Measurements from ENCODE around the gene ANKMY2.
"Not testable (repeated sequence)": the region's sequence is repeated elsewhere in the genome, so short reads cannot be mapped to it uniquely, and the experiment has no call there.

Gene ANKMY2

DNA sequence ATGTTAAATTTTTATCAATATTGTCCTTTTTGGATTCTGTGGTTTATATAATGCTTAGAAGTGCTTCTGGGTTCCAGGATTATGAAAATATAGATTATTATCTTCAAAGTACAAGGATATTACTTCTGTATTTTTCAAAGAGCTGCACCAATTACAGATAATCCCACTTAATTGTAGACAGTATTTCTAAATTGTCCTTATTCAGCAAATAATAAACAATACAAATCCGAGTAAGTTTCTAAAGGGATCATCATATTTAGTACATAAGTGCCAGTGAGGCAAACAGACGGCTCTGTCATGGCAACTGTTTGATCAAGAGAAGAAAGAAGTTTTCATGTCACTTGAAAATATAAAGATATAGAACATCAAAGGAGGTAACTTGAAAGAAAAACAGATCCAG lies 19.2 kb downstream of the ANKMY2 start:
- DNase-seq (ENCODE audit: low read depth), result no peak

DNA sequence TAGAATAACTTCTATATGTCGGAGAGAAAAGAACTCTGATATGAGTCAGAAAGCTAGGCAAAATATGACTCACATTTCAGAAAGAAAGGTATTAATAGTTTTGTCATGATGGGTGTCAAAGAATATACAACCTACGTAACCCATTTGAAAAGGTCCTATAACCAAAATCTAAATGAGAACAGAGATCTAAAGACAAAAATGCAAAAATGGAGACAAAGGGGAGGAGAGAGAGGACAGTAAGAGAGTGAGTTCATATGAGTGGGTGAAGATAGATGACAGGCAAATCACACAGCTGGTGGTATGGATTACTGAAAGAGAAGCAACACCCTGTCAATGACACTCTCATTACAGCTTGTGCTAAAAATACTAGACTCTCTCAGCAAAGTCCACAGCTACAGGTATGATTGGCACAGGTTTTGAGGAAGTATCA lies 25.6 kb downstream of the ANKMY2 start:
- DNase-seq (ENCODE audit: low read depth), result no peak

DNA sequence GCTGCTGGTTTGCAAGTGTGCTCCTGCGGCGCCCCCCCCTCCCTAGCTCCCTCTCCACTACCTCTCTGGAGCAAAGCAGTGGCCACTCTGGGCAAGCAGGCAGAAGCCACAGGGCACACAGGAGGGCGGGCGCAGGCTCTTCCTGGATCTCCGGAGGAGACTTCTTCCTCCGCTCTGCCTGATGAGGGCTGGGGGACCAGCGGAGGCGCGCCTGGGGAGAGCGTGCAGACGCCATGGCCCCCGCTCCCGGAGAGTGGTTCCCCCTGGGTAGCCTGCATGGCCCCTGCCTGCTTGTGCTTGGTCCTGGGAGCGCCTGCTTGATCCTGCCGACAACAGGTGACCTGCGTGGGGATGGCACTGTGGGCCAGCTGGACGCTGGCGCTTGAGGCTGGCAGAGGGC lies 29.0 kb downstream of the ANKMY2 start:
- no peak for DNase-seq (ENCODE audit: low read depth)

DNA sequence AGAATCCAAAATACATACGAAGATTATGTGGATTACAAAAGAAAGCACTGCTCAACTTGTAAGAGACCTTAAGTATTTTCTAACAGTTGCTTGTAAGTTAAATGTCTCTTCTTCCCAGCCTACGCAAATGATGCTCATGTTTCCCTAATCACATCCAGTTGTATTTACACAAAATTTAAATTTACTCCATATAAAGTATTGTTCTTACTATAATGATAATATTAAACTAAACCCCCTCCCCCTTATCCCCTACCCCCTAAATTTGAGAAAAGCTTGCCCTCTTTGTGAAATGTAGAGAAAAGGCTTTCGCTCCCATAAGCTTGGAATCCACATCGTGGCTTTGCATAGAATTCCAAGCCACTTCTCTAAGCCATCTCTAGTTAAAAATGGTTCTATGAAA lies 29.4 kb downstream of the ANKMY2 start:
- no peak for DNase-seq (ENCODE audit: low read depth)

DNA sequence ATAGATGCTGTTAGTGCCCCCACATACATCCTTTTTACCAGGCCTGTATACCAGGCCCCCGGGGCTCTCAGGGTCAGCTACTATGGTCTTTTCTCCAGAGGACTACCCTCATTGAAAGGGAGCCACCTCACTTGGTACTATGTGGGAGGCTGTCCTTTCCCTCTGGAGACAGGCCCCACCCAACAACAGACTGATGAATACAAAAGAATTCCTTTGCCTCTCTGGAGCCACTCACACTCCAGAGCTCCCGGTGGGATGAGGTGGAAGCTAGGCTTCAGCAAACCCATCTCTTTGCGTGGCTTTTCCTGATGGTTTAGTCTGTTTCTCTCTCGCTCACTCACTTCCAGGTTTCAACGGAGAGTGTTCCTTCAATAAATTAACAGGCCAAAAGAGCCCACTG lies 30.3 kb downstream of the ANKMY2 start:
- DNase-seq (ENCODE audit: low read depth), result no peak

DNA sequence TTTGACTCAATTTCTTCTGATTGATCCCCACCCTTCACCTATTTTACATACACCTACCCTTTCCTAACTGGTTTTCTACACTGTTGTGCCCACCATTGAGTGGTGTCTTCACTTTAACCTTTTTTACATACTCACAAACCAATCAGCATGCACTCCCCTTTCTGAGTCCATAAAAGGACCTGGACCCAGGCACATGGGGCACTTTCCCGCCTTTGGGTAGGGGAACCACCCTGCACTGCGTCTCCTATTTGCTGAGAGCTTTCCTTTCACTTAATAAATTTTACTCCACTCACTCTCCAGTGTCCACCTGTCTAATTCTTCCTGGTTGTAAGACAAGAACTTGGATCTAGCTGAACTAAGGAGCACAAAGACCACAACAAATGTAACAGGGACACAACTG lies 33.8 kb downstream of the ANKMY2 start:
- no peak for DNase-seq (ENCODE audit: low read depth)

DNA sequence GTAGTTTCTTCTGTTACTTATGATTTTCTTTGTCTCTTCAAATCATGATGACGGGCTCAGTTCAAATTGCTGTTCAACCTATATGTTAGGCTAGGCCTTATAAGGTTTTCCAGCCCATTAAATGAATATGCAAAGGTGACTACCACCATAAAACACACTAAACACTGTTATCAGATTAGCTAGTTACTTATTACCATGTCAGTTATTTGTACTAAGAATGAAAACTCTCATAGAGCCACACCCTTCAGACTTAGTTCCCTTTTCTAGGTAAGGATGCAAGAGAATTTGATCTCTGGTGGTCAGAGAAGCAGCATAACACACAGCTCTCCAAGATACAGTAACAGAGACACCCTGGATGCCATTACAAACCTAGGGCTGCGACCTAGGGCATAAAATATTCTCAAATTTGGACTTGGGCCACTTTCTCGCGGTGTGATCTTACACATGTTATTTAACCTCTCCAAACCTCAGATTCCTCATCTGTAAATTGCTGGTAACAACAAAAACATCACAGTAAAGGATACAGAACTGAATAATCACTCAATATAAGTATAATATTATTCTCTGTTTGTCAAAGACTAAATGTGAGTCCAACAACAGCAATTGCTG lies 35.6 kb downstream of the ANKMY2 start:
- DNase-seq (ENCODE audit: low read depth), result no peak

DNA sequence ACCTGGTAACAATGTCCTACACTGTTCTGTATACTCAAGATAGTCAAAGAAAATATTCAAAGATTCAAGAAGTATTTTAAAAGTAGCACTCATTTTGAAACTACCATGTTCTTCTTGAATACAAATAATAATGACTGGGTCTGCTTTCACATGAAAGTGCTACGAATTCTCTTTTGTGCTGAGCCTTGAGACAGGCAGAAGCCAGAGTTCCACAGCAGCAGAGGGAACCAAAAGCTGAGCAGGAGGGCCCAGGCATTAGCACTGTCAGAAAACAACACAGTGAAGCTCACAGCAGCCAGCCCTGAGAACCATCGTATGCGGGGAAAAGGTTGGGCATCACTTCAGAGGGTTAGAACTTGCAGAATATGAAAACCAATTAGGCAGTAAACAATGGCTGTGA lies 38.9 kb downstream of the ANKMY2 start:
- DNase-seq (ENCODE audit: low read depth), result no peak

DNA sequence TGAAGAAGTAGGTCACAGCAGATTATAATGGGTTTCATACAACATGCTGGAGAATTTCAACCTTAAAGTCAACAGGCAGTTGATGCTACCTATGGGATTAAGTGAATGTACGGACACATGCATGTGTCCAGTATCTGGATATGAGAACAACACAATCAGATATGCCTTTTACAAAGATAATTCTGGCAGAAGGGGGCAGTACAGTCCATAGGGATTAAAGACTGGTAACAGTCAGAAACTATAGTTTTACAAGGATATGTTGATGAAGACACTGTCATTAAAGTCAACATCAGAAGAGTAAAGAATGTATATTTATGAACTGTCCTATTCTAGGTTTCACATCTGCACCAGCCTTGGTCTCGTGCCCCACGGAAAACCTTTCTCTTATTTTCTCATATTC lies 41.5 kb downstream of the ANKMY2 start:
- no peak for DNase-seq (ENCODE audit: low read depth)

DNA sequence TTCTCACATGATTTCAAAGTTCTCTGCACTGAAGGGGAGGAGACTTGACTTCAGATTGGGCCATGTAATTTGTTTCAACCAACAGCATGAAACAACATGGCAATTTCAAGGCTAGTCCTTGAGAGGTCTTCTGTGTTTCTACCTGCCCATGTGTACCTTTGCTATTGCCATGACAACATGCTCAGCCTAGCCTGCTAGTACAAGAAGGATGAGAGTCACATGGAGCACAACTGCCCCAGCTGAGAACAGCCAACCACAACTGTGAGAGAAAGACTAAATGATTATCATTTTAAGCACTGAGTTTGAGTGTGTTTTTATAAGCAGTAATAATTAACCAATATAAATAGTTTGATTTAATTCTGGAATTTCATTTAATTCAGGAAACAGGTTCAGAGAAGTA lies 41.9 kb downstream of the ANKMY2 start:
- no peak for DNase-seq (ENCODE audit: low read depth)

DNA sequence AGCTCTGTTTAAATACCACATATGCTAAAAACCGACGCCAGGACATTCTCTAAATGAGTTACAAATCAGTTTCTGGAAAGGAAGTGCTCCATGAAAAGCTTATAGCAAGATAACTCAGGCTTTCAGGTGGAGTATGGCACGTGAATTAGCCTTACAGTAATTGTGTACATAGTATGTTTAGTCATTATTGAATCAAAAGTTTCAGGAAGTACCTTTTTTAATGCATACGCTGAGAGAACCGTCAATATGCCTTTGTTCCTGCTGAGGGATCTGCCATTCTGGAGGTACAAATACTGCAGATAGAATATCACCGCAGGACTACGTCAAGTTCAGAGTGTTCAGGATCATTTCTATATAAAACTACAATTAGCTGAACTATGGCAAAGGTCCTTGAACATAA lies 45.7 kb downstream of the ANKMY2 start:
- no peak for DNase-seq (ENCODE audit: low read depth)

DNA sequence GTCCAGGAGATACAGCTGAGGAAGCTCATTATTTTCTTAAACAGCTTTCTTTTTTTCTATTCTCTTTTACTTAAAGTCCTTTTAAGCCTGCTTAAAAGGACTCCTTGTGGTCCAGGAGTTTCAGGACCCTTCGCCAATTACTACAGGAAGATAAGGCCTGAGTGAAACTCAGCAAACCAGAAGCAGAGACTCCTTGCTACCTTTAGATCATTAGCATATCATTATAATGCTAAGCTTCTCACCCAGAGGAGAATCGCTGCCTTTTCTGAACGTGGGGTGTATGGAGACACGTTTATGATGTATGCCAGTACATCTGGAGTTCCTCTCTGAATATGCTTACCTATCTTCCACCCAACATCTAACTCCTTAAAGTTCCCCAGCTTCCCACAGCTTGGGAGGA lies 47.5 kb downstream of the ANKMY2 start:
- DNase-seq (ENCODE audit: low read depth), result no peak

DNA sequence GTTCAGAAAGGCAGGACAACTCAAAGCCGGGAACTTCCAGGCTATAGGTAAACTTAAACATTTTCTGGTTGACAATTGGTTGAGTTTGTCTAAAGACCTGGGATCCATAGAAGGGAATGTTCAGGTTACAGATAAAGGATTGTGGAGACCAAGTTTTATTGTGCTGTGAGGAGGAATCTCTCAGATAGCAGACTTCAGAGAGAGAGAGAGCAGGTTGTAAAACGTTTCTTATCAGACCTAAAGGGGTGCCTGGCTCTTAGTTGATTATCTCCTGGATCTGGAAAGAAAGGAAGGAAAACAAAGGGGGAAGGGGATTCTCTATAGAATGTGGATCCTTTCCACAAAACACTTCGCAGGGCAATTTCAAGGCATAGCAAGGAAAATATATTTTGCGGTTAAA lies 50.0 kb downstream of the ANKMY2 start:
- DNase-seq (ENCODE audit: low read depth), result not testable (repeated sequence)

DNA sequence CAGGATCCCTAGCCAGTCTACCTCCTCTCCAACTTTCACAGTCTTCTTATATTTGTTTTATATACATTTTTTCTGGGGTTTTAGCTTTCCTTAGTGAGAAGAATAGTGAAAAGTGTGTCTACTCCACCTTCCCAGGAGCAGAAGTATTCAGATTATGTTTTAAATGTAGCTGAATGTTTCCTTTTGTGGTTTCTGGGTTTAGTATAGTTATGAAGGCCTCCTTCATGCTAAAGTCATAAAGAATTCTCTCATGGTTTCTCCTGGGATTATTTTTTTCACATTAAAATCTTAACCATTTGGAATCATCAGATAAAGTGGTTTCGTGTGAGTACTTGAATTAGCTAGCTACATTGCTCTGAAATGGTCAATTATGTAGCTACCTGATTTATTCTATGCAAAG lies 50.9 kb downstream of the ANKMY2 start:
- no peak for DNase-seq (ENCODE audit: low read depth)

DNA sequence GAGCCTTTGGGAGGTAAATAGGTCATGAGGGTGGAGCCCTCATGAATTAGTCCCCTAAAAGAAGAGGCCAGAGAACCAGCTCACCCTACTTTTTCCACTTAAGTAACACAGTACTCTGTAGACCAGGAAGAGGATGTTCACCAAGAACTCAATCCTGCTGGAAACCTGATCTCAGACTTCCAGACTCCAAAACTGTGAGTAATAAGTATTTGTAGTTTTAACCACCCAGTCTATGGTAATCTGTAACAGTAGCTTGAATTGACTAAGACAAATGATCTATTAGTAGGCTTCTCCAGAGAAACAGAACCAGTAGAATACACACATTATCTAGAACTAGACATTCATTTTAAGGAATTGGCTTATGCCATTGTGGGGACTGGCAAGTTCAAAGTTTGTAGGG lies 51.5 kb downstream of the ANKMY2 start:
- peak; percentile 15 for DNase-seq (ENCODE audit: low read depth)

DNA sequence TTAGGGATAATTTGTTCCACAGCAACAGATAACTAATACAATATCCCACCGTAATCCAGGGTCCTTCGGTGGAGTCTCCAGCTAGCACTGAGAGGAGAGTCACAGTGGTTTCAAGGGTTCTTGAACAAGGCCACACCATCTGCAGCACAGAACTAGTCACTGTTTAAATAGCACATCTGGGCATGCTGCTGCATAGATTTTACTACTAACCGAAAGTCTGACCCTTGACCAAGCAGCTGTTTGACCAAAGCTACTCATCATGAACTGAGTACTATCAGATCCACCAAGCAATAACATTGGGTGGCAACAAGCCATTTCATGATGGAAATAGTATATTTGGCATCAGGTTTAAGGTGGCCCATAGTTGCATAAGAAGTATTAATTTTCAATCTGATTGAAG lies 53.2 kb downstream of the ANKMY2 start:
- DNase-seq (ENCODE audit: low read depth), result no peak

DNA sequence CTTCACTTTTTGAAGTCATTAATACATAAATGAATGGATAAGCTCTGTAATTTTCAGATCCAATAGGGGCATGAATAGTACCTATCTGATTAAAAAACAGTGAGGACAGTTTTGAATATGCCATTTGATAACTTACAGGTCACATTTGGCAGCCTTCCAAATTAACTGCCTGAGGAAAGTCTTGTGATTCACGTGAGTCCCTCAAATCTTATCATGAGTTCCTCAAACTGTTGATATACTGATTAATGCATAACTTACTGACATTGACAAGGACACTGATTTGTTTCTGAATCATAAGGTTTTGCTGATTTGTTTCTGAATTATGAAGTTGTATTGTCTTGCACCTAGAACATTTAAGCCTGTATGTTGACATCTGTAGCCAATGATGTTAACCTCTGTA lies 55.1 kb downstream of the ANKMY2 start:
- DNase-seq (ENCODE audit: low read depth), result no peak

DNA sequence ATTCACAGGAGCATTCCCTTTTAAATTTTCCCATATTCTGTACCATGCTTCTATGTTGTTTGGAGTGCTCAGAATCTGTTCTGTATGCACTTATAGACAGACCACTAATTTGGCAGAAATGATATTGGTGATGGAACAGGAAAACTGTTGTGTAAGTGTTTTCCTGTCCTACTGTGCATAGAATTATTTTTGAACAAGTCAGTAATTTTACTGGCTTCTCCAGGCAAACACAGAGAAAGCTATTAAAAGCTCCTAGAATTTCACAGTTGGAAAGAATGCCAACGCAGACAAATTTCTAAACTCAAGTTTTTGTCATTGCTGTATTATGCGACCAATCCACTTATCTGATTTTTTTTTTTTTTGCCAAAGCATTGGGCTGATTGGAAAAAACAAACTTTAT lies 55.7 kb downstream of the ANKMY2 start:
- no peak for DNase-seq (ENCODE audit: low read depth)

DNA sequence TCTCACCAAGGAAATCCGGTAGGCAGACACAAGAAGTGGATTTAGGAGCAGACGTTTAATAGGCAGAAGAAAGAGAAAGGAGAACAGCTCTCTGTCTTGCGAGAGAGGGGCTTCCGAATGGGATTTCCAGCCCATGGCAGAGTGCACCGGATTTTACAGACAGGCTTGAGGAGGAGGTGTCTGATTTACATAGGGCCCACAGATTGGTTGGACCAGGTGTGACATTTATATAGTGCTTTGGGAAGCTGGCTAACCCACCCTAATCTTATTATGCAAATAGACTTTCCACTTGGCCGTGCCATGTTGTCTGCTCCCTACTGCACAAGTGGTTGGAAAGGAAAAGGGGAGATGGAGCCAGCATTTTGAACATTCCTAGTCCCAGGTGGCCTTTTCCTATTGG lies 57.8 kb downstream of the ANKMY2 start:
- no peak for DNase-seq (ENCODE audit: low read depth)

DNA sequence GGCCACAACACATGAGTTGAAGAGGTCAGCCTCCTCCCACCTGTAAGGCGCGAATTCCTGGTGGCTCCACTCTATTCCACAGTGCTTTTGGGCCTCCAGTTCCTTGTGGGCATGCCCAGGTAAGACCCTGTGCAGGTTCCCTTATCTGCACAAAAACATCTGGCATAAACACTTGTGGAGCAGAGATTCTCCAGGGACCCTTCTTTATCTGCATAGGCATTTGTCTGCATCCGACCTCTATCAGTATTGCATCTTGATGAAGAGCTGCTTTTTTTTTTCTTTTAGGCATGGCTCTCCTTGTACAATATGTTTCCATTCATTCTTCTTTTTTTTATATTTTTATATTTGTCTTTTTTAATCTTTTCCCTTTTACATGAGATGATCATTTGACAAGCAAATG lies 58.4 kb downstream of the ANKMY2 start:
- no peak for DNase-seq (ENCODE audit: low read depth)

DNA sequence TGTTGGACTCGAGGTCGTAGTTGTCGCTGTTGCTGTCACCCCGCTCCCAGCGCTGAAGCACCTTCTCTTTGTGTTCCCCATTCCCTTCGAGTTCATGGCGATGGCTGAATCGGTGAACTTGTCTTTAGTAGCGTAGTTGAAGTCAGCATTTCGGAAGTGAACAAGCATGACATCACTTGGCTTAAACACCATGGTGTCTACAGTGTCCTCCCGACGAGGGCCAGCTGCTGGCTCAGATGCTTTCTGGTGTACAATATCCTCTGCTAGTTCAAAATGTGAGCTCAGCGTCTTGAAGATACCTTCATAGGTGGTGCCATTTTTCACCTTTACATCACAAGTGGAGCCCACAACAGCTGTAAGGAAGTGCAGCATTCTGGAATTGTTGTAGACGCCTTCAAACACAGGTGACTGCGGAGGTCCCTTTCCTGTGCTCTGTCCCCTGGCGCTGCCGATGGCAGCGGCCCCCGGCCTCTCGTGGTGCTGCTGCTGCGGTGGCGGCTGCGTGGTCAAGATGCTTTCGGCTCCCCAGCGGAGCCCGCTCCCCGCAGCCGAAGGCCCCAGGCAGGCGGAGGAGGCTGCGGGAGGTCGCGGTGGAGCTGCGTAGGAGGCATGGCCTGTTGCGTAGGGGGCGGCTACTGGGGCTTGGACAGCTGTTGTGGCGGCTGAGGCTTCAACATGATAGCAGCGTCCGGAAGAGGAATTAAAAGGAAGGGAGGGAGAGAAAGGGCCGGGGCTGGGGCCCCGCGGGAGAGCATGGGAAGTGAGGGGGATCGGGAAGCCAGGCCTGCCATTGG lies 59.3 kb downstream of the ANKMY2 start:
- no peak for DNase-seq (ENCODE audit: low read depth)

DNA sequence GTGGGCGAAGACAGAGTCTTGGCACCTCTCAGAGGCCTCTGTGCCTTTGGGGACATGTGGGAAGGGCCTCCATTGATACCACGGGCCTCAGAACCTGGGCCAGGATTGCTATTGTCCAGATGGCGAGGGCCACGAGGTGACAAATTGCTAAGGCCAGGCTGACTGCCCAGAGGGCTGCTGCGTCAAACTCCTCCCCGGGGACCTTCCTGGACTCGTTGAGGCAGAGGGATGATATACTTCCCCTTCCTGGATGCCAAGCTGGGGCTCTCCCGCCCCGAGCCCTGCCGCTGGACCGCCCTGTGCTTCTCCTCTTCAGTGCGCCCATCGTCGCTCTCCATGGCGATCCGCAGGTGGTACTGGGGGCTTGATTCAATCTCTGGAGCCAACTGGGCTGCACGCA lies 60.0 kb downstream of the ANKMY2 start:
- DNase-seq (ENCODE audit: low read depth), result no peak

DNA sequence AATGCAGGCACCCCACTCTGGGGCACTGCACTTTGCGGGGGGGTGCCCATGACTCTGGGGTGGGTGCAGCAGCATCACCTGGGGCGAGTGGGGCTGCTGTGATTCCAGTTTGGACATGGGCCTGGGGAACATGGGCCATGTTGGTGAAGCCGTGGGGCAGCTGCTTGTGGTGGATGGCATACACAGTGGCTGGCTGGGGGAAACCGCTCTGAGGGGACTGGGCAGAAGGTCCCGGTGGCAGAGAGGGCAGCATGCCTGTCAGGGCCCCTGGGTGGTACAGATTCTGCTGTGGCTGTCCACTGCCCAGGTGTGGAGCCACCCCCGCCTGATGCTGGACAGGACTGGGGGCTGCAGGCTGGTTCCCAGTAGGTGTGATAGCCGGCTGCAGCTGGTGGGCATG lies 61.7 kb downstream of the ANKMY2 start:
- no peak for DNase-seq (ENCODE audit: low read depth)

DNA sequence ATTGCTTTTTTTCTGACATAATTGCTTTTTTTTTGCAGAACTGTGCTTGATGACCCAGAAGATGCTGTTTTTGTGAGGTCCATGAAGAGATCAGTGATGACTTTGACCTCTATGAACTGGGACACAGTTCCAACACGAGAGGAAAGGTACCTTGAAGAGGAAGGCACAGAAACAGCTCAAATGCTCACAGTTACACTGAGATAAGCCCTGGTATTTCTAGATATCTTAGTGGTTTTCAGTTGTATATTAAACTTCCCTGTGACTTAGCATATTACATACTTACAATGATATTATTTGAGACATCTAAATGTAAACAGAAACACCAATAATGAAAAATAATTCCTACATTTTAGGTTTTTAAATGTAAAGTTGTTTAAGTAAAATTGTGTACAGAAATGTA lies 64.3 kb downstream of the ANKMY2 start:
- DNase-seq (ENCODE audit: low read depth), result no peak
